Activated T-cell treated with anti-CD3 and anti-CD28 coated beads, Interleukin-2, amount 50 U/mL, for 48 hours (primary cell): ENCODE measurements around the gene RALGAPA1.
A peak's percentile ranks its signal among the peaks of the same experiment; 100 is the strongest.
"Not testable (repeated sequence)": the region's sequence is repeated elsewhere in the genome, so short reads cannot be mapped to it uniquely, and the experiment has no call there.

Source experiments
- DNase-seq, 2 experiments: peaks; one replicate each; pipeline ENCODE4 v3.0.0-alpha.2; 2020

Gene RALGAPA1

GRCh38 chr14:35821564-35822411, 12.7 kb upstream of the RALGAPA1 start:
- no peak for DNase-seq

- no peak for DNase-seq
These were observed 10.8 kb upstream of the RALGAPA1 start for GRCh38 chr14:35819591-35820540.

DNA sequence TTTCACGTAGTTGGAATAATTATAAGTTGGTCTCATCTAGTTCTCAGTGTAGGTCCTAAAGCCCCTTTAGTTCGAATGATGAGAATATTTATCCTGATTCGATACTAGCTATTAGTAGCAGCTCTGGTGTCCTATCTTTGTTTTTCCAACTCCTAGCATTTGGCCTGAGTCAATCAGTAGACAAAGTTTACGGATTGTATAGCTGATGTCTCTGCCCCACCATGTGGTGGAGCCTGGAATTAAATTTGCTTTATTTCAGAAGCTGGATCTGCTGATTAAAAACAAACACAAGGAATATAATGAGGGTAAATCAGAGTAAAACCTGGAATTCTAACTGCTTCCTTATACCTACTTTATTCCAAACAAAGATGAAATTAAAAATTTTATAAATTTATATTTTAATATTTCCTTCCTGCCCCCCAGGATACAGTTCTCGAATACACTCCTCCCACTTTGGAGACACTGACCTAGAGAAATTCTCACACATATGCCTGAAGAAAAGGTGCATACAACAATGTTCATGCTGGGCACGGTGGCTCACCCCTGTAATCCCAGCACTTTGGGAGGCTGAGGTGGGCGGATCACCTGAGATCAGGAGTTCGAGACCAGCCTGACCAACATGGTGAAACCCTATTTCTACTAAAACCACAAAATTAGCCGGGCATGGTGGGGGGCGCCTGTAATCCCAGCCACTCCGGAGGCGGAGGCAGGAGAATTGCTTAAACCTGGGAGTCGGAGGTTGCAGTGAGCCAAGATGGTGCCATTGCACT, 9.4 kb upstream of the RALGAPA1 start:
- no peak for DNase-seq

DNA sequence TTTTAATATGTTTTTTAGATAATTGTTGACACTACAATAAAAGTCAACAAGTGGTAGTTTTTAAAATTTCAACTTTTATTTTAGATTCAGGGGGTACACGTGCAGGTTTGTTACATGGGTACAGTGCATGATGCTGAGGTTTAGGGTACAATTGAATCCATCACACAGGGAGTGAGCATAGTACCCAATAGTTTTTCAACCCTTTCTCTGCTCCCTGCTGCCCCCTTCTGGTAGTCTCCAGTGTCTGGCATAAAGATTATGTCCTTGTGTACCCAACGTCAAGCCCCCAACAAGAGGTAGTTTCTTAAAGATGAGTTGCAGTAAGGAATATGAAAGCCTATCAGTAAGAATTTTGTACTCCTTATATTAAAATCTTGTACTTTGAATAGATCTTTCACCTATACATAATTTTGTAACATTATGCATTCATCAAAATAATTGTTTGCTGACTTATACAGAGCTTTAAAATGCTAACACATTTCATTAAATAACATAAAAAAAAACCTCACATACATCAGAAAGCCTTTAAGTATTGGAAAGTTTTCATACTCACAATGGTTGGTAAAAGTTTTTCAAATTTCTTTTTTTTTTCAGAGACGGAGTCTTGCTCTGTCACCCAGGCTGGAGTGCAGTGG, 5.4 kb upstream of the RALGAPA1 start:
- DNase-seq = peak; percentile 85 to 89

DNA sequence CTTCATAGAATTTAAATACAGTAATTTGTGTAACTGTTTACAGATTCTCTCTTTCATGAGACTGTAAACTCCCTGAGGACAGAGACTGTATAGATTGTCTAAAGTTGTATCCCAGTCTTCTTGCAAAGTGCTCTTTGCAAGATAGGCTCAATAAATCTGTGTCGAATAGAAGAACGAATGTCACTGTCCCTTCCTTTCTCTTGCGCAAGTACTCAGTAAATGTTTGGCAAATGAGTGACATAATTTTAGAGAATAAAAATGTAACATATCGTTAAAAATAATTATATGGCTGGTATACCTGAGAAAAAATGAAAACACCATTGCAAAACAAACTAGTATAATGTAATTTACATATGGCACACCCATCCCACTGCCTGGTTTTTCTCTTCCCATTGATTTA, 1.9 kb upstream of the RALGAPA1 start:
- DNase-seq = no peak

GRCh38 chr14:35809597-35809996, 502 bp upstream of the RALGAPA1 start:
- no peak for DNase-seq

DNA sequence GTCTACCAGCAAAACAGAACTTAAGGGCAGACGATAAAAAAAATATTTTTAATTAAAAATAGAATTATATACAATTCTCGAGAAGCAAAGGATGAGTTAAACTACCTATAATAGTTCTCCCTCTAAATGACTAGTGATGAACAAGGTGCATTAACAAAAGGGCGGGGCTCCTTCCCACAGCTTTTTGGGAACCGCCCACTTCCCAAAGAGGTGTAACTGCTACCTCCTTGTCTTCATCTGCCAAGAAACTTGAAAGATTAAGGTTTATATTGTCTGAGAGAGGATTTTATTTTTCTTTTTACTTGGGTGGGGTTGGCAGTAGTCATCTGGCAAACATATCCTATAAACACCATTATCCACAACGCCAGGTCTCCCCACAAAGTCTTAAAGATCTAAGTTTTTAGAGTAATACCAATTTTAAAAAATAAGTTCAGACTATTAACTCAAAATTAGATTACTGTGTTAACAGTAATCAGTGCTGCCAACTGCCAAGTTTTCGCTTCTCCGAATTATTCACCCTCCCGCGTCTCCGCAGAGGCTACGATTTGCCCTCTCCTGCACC, 938 bp downstream of the RALGAPA1 start:
- peak; percentile 35 to 36 for DNase-seq

DNA sequence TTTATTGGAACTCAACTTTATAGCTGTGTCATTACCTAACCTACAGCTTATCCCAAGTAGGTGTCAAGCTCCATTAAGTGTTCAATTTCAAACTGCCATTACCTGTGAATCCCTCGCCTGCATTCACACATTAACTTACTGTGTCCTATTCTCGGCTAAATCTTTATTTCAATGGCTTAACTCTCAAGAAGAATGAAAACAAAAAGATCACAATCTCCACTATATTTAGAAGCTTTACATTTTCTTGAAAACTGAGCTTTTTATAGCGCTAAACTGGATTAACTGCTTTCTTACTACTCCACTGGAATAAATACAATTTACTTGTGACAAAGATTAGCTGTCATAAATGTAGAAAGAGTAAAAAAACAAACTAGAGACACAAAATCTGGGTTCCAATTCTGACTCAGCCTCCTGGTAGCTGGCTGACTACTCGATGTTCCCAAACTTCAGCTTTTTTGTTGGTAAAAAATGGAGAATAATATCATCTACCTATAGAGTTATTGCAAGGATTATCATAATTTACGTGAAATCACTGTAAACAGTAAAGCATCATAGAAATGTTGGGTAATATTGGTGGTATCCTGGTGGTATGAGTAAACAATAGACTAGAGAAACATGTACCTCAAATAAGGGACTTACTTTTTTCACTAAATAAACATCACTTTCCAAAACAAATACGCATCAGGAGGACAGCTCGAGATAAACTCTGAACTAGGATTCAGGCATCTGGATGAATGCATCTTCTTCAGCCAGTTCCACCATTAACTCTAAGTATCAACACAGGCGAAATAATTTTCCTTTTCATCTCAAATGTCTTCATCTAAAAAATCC, 1.7 kb downstream of the RALGAPA1 start:
- DNase-seq = no peak

DNA sequence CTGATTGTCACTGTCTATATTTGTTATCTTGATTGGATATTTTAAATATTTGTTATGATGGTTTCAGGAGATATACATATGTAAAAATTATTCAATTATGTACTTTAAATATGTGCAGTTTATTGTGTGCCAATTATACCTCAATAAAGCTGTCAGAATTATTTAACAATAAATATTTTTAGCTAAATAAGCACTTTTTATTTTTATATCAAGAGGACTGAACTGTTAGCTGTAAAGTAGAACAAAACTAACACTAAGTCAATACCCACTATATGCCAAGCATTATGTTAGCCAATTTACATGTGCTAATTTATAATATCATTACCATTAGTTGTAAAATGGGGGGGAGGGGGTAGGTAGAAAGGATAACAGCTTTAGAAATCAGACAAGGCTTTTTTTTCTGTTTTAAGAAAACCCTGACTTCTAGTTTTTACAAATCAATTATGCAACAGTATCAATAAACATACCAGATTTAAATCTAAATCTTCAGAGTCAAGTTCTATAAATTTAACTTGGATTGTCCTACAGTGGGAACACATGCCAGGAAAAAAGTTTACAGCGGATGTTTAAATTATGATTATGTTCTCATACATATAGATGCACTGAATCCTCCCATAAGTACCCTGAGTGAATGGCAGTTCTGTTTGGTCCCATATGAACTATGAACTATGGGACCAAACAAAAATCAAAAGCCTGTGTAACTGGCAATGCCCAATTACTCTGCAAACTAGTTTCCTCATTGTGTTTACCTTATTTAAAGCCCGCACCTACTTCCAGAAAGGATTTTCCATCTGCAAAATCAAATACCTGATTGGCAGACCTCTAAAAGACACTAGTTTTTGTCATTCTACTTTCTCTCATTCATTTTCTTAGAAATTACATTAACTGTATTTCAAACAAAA, 2.8 kb downstream of the RALGAPA1 start:
- no peak for DNase-seq

GRCh38 chr14:35797796-35798195, 11.3 kb downstream of the RALGAPA1 start:
- no peak for DNase-seq

GRCh38 chr14:35789651-35790050, 19.4 kb downstream of the RALGAPA1 start:
- peak in 1 of 2 experiments; percentile 30 for DNase-seq

DNA sequence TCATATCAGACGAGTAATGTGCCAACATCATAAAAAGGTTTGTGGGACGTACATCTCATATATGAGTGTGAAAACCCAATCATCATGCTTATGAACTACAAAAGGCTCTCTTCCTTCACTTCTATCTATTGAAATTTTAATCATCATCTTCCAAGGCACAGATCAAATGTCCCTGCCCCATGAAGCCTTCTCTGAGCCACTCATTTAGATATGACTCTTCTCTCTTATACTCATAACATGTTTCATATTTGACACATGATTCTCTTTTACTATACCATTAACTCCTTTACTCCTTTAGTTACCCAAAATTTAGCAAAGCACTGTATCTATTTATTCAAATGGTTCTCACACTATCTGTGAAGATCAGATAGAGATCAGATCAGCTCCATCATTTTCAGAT, 22.2 kb downstream of the RALGAPA1 start:
- no peak for DNase-seq

GRCh38 chr14:35783699-35784098, 25.4 kb downstream of the RALGAPA1 start:
- DNase-seq = no peak

- no peak for DNase-seq
These were observed 29.7 kb downstream of the RALGAPA1 start for GRCh38 chr14:35779368-35779767.

- not testable (repeated sequence) for DNase-seq
These were observed 31.5 kb downstream of the RALGAPA1 start for GRCh38 chr14:35777550-35777949.

GRCh38 chr14:35776823-35777222, 32.3 kb downstream of the RALGAPA1 start:
- no peak for DNase-seq

GRCh38 chr14:35776085-35776484, 33.0 kb downstream of the RALGAPA1 start:
- DNase-seq = not testable (repeated sequence)

- peak; percentile 33 to 38 for DNase-seq
These were observed 42.4 kb downstream of the RALGAPA1 start for GRCh38 chr14:35766700-35767082.

DNA sequence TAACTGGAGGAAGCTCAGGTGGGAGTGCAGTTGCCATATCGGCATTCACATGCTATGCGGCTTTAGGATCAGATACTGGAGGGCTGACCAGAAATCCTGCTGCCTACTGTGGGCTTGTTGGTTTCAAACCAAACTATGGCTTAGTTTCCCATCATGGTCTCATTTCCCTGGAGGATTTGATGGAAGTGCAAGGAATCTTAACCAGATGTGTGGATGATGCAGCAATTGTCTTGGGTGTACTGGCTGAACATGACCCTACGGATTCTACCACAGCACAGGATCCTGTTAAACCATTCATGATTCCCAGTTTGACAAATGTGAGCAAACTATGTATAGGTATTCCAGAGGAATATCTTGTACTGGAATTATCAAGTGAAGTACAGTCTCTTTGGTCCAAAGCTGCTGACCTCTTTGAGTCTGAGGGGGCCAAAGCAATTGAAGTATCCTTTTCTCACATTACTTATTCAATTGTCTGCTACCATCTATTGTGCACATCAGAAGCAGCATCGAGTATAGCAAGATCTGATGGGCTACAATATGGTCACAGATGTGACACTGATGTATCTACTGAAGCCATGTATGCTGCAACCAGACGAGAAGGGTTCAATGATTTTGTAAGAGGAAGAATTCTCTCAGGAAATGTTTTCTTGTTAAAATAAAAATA, 42.9 kb downstream of the RALGAPA1 start:
- no peak for DNase-seq
